GM19467 (cell line): ENCODE measurements around the gene NOS1AP.

Experiments
- ATAC-seq: cut with Tn5 transposase; IDR thresholded peaks from one replicate; pipeline ENCODE4 v1.9.1; 2021; ENCODE audit warnings: mild to moderate bottlenecking, moderate library complexity; ENCODE audit not compliant: unreplicated experiment

NOS1AP gene

DNA sequence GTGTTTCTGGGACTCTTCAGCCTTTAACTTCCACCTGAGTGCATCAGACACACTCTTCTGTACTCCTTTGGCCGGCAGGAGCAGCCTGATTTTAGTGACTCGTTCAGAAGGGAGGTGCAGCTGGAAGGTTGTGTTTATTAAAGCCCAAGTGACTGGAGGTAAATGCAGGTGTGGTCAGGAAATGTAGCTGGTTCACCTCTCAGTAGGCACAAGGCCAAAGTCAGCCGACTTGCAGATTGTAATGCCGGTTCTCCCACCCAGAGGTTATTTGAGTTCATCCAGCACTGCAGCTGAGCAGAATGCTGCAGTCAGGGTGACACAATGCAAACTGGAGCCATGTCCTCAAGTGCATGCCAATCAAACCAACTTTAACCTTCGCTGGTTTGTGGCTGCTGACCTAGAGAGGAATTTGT, 215.7 kb downstream of the NOS1AP start:
- ATAC-seq = no peak

DNA sequence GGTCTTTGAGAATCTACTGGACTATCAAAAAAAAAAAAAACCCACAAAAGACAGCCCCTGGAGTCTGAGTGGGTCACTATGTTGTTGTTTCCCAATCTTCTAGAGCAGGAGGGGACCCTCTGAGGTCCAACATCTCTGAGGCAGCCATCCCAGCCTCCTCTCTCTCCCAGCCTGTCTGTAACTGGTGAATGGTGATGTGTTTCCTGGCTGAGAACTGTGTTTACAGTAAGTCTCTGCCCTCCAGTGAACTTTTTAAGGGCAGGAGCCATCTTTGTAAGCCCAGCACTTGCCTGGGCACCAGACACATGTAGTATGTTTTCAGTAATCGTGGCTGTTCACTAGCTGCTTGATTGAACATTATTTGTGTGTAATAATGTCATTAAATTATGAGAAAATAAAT, 221.5 kb downstream of the NOS1AP start:
- ATAC-seq = no peak

DNA sequence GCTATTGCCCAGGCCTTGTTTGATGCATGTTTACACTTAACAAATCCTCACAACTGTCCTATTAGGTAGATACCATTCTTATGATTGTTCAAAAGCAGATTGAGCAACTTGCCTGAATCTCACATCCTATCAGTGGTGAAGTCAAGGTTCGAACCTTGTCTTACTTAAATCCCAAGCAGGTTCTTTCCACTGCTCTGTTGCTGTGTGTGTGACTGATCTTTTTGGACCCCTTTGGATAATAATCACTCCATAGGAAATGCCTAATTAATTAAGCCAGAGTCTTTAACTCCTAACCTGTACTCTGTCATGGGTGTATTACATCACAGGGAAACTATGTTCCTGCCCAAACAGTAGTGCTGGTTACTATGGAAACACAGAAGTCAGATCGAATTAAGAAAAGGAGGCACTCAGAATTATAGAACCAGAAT, 222.9 kb downstream of the NOS1AP start:
- ATAC-seq = no peak

DNA sequence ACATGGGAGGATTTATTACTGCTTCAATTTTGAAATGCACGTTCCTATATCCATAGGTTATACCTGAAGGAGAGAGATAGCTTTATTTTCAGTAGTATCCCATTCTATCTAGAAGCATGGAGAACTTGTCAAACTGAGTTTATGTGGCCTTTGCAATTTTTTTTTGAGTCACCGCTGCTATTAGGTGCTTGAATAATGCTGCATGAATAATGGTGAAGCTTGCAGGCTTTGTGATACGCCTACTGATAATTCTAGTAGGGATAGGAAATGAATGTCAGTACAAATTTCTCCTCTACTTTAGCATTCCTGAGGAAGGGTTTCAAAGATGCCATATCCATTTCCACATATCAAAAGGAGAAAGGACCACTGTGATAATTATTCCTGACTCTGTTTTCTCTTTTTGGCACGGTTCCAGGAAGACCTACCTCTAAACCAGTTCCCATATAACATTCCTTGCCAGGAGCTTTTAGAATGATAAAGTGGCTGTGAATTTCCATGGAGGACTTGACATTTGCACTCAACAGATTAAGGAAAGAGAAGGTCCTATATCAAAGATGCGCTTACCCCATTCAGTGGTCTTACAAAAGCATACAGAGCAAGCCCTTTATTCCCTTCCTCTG, 223.7 kb downstream of the NOS1AP start:
- no peak for ATAC-seq

DNA sequence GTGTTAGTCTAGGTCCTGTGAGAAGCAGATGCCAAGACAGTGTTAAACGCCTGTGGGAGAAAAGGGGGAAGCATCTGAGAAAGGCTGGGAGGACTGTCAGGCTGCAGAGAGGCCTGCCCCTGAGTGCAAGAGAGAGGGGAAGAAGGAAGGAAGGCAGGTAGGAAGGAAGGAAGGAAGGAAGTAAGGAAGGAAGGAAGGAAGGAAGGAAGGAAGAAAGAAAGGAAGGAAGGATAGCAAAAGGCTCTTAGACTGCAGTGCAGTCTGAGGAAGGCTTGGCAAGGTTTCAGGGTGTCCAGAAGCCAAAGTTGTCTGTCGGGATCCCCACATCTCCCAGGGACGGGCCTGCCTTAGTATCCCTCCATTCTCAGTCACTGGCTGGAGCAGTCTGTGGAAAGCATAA, 224.5 kb downstream of the NOS1AP start:
- no peak for ATAC-seq

DNA sequence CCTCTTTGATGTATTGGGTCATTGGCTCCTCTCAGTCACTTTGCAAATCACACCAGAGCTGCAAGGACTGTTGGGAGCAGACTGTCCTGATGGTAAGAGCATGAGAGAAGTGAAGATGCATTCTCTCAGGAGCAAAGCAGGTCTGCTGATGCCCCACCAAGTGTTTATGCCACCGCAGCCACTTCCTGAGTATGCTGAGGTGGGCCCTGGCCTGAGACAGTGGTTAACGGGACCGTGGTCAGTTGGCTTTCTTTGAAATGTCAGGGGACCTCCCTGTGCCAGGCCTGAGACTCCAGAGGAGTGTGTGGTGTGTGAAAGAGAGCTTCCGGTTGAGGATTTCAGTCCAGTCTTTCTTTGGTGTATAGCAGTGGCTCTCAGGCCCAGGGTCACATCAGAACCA, 227.7 kb downstream of the NOS1AP start:
- no peak for ATAC-seq

DNA sequence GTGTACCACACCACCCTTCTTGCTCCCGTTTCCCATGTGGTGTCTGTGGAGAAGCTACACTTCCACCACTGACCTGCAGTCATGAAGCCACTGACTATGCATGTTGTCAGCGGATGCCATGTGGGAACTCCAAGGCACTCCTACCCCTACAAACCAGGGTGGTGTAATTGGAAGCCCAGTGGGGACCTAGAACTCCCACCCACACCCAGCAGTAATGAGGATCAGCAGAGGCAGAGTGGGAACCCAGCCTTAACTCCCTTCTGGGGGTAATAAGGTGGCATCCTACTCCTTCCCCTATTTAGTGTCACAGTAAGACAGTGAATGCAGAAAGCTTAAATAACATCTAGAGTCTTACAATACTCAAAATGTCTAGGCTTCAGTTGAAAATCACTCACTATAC, 228.8 kb downstream of the NOS1AP start:
- ATAC-seq = no peak

DNA sequence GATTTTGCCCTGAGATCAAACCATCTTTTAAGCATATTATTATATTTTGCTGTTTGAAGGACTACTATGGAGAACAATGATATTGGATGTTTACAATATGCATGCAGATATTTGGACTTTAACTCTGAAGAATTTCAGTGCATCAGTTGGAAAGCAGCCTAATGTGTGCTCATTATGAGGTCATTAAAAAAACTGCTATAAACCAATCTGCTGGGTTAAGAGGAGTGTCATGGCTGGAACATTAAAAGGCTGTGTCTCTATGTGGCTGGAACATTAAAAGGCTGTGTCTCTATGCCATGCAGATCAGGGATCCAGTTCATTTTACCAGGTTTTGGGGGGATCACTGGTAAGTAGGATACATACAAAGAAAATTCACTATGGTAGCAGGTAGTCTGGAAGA, 229.5 kb downstream of the NOS1AP start:
- ATAC-seq = no peak

DNA sequence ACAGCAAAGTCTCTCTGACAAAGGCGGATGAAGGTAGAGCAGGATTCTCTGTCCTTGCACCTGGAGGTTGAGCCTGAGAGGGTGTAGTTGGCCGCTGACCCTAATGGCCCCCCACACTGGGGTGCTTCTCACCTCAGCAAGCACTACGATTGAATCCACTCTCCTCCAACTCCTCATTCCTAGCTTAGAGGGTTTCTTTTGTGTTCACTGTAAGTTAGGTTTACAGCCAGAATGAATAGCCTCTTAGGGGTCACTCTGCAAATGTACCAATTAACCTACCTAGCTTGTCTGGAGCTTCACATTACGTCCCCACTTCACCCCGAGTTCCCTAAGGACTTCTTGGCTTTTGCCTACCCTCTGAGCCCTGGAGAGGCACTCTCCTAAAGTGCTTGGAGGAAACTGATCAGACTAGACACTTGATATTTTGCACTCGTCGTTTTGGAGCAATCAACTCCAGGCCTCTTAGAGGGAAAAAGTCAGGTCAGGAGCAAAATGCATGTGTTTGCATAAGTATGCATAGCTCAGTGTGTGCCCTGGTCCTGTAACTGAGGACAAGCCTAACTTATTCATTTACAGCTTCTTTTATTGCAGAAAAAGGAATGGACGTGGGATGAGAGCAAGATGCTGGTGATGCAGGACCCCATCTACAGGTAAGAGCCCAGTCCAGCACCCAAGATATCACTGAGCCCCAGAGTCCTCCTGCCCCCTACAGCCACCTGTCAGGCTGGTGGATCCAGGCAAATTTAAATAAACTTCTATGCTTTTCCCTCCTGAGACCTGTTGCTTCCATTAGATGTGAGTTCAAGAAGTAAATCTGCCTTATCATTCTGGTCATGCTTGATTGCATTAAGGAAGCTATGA, 230.8 kb downstream of the NOS1AP start:
- no peak for ATAC-seq

DNA sequence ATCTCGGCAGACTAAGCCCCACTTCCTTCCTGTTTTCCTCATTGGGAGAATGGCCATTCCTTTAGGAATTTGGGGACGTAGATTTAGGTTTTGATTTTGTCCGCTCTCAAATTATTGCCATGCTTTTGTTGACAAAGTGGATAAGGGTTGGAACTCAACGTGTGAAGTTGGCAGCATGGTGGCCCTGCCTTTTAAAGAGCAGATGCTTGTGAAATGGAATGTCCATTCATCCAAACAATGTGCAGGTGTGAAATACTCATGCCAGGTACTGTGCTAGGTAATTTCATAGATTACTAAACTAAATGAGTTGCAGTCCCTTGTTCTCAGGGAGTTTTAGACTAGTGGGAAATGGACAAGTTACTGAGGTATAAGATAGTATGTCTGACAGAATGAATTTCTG, 232.2 kb downstream of the NOS1AP start:
- ATAC-seq = no peak

DNA sequence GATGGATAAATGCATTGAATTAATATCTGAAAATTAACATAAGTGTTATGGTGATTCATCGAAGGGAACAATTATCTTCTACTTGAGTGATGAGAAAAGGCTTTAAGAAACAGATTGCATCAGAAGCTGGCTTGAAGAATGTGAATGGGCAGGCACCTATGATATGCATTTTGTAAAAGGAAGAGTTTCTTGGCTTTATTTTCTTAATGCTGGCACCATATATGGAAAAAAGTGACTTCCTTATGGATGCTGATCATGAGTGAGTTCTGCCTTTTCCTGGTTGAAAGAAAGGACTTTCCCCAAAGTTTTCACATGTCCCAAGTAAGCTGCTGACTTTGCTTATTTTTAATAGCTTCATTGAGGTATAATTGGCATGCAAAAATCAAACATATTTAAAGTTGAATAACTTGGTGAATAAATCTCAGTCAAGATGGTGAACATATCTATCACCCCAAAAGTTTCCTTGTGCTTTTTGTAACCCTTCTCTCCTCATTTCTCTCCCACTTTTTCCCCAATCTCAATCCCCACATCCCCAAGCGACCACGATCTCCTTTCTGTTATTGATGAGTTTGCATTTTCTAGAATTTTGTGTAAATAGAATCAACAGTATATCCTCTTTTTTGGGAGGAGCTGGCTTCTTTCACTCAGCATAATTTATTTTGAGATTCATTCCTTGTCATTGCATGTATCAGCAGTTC, 233.0 kb downstream of the NOS1AP start:
- no peak for ATAC-seq

DNA sequence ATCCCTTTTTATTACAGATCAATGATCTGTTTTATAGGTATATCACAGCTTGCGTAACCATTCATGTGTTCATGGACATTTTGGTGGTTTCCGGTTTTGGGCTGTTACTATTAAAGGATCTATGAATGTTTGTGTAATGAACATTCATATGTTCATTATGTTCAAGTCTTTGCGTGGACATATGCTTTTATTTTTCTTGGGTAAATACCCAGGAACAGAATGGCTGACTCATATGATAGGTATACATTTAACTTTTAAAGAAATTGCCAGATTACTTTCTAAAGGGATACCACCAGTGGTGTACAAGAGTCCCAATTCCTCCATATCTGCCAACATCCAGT, 233.5 kb downstream of the NOS1AP start:
- no peak for ATAC-seq

DNA sequence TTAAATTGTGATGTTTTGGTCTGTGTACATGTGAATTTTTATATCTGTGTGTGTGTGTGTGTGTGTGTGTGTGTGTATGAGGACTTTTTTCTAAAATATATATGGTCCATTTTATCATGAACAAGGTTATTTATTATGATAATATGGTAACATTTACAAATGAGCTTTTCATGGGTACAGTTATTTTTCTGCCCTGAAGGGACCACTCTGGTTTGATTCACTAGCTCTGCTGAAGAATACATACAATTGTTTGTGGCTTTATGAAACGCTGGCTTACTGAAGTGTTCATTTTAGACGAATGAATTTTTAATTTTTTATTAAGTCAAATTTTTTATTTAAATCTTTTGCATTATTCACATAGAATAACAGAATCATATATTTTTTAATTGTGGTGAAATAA, 235.2 kb downstream of the NOS1AP start:
- no peak for ATAC-seq

DNA sequence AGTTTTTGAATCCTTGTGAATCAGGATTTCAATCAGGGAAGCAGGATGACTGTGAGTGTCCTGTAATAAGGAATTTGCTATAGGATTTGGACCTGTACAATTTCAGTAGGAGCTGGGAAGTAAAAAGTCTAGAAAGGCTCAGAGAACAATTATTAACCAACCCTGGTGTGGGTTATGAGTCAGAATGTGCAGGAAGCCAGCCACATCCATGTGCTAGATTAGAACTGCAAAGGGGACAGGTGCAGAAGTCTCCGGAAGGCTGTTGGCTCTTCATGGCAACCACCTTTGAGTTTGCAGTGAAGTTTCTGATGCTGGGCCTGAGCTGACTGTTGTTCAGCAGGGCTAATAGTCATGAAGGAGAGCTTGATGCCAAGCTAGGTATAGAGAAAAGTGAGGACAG, 236.5 kb downstream of the NOS1AP start:
- no peak for ATAC-seq

DNA sequence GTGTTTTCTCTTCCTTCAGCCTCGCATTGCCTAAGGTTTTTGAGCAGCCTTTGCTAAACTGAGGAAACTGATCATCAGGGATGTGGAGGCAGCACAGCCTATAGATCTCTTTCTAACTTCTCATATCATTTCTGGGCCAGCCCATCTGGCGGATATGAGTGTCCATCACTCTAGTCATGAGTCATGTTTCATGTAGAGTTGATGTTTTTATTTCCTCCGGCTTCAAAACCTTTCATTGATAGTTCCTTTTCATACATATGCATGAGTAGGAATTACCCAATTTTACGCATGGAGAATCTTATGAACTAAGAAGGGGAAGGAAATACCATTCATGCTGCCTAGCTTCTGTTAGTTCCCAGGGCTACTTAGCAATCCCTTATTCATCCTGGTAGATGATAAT, 240.8 kb downstream of the NOS1AP start:
- ATAC-seq = no peak

DNA sequence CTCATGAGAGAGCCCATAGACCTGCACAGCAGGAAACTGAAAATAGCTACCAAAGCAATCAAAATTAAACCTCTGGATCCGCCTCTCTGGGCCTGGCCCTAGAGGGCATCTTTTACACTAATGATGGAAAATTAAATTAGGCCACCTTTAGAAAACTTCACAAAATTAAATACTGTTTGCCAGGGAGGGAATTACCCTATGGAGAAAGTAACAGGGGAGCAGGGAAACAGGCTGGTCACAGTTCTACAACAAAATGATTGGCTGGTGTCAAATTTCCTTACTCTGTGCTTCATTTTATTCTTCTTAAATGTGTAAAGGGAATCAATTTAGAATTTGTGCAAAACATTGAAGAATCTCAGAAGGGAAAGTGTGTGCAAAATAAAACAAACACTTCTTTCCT, 244.7 kb downstream of the NOS1AP start:
- no peak for ATAC-seq

DNA sequence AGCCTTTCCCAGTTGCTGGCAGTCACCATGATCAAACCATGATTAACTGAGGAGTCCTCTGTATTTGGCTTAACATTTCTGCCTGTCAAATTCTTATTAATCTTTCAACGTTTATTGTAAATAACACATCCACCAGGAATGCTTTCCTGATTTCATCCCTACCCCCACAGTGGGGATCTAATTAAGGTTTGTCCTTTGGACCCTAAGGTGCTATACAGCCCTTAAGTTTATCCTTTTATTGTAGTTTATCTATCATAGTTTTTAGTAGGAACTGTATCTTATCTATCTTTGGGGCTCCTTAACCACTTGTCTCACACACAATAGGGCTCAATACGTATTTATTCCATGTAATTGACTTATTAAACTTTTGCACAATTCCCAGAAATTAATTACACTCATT, 246.2 kb downstream of the NOS1AP start:
- no peak for ATAC-seq

DNA sequence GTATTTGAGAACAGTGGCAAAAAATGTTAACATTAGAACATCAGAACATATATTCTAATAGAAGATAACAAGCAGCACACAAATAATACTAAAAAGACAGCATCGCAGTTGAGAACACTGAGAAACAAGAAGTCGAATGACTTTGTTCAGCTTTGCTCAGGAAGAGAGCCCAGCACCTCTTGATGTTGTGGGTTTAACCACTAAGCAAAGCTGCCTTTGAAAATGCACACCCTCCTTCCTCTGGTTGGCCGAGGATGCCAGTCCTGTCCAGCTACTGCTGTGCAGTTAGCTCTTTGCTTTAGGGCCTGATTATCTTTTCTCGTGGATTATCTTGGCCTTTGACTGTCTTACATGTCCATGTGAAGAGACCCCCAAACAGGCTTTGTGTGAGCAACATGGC, 246.7 kb downstream of the NOS1AP start:
- ATAC-seq = no peak

DNA sequence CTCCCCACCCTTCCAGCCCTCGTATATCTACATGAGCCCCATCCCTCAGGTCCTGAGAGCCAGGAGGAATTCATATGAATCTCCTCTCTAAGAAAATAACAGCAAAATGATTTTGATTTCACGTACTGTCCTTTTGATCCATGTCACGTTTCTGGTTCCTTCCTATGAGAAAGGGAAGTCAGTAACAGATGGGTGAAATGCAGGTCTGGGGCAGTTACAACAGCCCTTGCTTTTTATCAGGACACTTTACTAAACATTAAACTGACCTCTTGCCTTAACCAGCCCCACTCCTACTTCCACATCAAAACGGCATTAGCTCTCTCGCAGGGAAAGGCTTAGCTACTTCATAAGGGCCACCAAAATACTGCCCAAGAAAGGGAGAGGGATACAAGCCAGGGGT, 248.1 kb downstream of the NOS1AP start:
- no peak for ATAC-seq

DNA sequence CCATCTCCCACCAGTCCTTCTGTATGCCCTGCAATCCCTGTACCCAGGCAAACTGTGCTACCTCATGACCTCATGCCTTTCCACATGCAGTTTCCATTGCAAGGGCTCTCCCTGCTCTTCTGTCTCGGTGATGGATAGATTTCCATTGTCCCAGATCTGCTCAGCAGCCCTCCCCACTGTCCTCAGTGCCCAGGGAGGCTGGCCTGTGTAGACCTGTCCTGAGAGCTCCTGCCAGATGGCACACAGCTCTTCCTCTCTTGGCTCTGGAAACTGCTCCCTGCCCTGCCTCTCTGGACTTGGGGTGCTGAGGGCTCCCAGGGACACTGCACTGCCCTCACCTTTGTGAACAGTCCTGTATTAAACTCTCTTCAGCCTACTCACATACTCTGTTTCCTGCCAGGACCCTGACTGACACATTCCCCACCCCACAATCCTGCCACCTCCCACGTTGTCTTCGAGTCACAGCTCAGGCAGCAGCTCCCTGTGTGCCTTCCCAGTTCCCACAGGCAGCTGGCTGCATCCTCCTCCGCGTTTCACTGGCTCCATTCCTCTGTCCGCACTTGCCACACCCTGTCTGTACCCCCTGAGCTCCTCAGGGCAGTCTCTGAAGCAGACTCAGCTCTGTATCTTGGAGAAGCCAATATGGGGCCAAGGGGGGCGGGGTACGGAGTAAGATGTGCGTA, 250.1 kb downstream of the NOS1AP start:
- no peak for ATAC-seq

DNA sequence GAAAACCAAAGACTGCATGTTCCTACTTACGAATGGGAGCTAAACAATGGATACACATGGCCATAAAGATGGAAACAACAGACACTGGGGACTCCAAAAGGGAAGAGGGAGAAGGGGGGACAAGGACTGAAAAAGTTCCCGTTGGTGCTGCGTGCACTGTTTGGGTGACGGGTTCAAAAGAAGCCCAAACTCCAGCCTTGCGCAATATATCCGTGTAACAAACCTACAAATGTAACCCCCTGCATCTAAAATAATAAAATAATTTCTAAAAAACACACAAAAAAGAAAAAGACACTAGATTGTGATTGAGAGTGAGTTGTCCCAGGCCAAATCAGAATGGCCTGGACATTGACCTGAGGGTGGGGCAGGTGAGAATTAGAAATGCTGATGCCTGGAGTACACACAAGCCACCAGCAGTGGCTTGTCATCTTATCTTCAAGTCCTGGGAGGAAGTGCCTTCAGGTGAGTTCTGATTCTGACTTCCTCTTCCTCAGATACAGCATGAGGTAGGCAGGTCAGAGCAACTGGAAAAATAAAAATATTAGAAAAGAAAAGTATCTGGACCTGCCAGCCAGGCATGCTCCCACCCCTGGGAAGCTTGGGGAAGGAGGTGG, 252.4 kb downstream of the NOS1AP start:
- no peak for ATAC-seq
